ENCODE measurements around the gene ANOS1. TPM values are rescaled to one million over a fixed set of nuclear protein-coding genes. Genes with fewer than 3 reads are reported as not detected.

The ANOS1 gene
- total RNA-seq, 1 donor from 2014 or later: 45.7 TPM

DNA sequence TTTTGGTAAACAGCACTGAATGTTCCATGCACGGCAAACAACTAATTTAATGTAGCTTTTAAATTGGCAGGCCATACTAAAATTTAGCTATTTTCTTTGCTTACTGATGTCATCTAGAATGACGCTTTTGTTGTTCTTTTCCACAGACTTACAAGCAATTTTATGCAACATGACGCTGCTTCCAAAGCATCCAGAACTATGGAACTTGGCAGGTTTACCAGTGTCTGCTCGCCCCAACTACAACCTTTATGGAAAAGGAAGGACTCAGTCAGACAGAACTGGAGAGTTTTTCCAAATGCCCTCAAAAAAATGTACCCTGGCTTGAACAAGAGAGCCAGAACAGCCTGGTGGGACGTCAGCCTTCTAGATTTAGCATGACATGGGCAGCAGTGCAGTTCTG is 58.7 kb downstream of the ANOS1 start:
- H2AFZ ChIP-seq (replicated peaks): no peak overlapping the region
- peaks cover 60% of the 10 kb centered on the region for H3K4me1 Mint-ChIP-seq
- H4K20me1 ChIP-seq (ENCODE audit: low read depth): peaks cover 3% of the 10 kb centered on the region
- H3K27me3 Mint-ChIP-seq (ENCODE audit: insufficient read depth, low read depth): peaks cover 6% of the 10 kb centered on the region
- no peak overlapping the region for H3K9ac ChIP-seq
- H3K4me3 Mint-ChIP-seq: no peak overlapping the region
- peaks cover 4% of the 10 kb centered on the region for H3K36me3 Mint-ChIP-seq
- DNase-seq (ENCODE audit: low spot score): no peak
- TF ChIP-seq EZH2 (IDR thresholded peaks at IDR 0.05) (no peak), EZH2phosphoT487 (IDR thresholded peaks at IDR 0.05) (no peak)
- TF ChIP-seq, protein P1, sequence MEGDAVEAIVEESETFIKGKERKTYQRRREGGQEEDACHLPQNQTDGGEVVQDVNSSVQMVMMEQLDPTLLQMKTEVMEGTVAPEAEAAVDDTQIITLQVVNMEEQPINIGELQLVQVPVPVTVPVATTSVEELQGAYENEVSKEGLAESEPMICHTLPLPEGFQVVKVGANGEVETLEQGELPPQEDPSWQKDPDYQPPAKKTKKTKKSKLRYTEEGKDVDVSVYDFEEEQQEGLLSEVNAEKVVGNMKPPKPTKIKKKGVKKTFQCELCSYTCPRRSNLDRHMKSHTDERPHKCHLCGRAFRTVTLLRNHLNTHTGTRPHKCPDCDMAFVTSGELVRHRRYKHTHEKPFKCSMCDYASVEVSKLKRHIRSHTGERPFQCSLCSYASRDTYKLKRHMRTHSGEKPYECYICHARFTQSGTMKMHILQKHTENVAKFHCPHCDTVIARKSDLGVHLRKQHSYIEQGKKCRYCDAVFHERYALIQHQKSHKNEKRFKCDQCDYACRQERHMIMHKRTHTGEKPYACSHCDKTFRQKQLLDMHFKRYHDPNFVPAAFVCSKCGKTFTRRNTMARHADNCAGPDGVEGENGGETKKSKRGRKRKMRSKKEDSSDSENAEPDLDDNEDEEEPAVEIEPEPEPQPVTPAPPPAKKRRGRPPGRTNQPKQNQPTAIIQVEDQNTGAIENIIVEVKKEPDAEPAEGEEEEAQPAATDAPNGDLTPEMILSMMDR (IDR thresholded peaks at IDR 0.05): no peak
- no peaks in the 10 kb centered on the region for H3F3A ChIP-seq (ENCODE audit: low read depth)
- peaks cover 13% of the 10 kb centered on the region for H3K79me2 ChIP-seq (ENCODE audit: low read depth)
- H3K4me2 ChIP-seq: no peak overlapping the region
- H3K27ac ChIP-seq: no peak overlapping the region
- no peaks in the 10 kb centered on the region for H3K36me3 ChIP-seq
- H3K9me3 ChIP-seq (ENCODE audit: low read depth): no peaks in the 10 kb centered on the region
- H3K4me1 ChIP-seq: peaks cover 31% of the 10 kb centered on the region
- no peak overlapping the region for H3K4me3 ChIP-seq
- H3K9me3 Mint-ChIP-seq: peaks cover 6% of the 10 kb centered on the region
- no peaks in the 10 kb centered on the region for H3K27me3 ChIP-seq
- peak overlapping the region; percentile 26 for H3K27ac Mint-ChIP-seq

DNA sequence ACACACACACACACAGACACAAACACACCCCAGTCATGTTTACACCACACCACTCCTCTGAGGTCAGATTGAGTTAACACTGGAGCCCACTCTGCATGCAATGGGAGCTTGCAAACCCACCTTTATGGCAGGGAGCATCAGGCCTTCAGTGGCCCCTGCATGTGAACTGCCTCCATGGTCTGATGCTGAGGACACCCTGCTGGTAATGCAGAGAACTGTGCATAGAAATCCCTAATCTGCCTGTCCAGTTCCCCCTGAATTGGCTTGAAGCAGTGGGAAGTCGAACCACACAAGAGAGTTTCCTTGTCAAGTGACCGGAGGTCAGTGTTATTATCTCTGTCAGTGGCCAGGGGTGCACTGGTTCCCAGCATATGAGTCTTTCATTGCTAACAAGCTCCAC is 59.8 kb downstream of the ANOS1 start:
- peaks cover 6% of the 10 kb centered on the region for H3K27me3 Mint-ChIP-seq (ENCODE audit: insufficient read depth, low read depth)
- Histone ChIP-seq H3K4me3 (no peak overlapping the region), H2AFZ (replicated peaks) (no peak overlapping the region), H3K36me3 (no peaks in the 10 kb centered on the region), H3K4me1 (peaks cover 28% of the 10 kb centered on the region), H3K27ac (no peak overlapping the region), H3K4me2 (no peak overlapping the region), H3K27me3 (no peaks in the 10 kb centered on the region), H3K9ac (no peak overlapping the region), H3K9me3 (ENCODE audit: low read depth) (no peaks in the 10 kb centered on the region), H3F3A (ENCODE audit: low read depth) (no peaks in the 10 kb centered on the region), H4K20me1 (ENCODE audit: low read depth) (peaks cover 3% of the 10 kb centered on the region), H3K79me2 (ENCODE audit: low read depth) (peaks cover 19% of the 10 kb centered on the region)
- TF ChIP-seq, protein P1 (IDR thresholded peaks at IDR 0.05): peak; percentile 10
- TF ChIP-seq EZH2 (IDR thresholded peaks at IDR 0.05) (no peak), EZH2phosphoT487 (IDR thresholded peaks at IDR 0.05) (no peak)
- peaks cover 52% of the 10 kb centered on the region for H3K4me1 Mint-ChIP-seq
- DNase-seq (ENCODE audit: low spot score): peak; percentile 33
- peaks cover 6% of the 10 kb centered on the region for H3K9me3 Mint-ChIP-seq
- H3K36me3 Mint-ChIP-seq: peaks cover 4% of the 10 kb centered on the region
- H3K27ac Mint-ChIP-seq: no peak overlapping the region
- no peak overlapping the region for H3K4me3 Mint-ChIP-seq

DNA sequence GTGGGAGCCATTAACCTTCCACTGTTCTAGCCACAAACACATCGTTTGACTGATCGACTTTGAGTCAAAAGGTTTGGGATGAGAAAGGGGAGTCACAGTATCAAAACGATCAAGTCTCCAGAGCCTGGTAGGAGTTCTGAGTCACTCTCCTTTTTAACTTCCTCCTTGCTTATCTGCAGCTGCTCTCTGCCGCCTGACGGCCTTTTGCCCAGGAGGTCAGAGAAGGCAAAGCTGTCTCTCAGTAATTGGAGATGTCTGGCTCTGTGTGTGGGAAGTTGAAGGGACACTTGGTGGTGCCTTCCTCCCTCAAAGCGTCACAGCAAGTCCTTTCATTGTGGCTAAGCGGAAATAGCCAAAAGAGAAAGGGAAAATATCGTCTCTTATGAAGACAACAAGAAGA is 63.1 kb downstream of the ANOS1 start:
- H3K36me3 Mint-ChIP-seq: peaks cover 4% of the 10 kb centered on the region
- H3K27me3 ChIP-seq: no peaks in the 10 kb centered on the region
- peak overlapping the region; percentile 12 for H3K4me2 ChIP-seq
- H2AFZ ChIP-seq (replicated peaks): no peak overlapping the region
- no peak overlapping the region for H3K4me3 ChIP-seq
- peak; percentile 34 for DNase-seq (ENCODE audit: low spot score)
- H3K36me3 ChIP-seq: no peaks in the 10 kb centered on the region
- H3K4me3 Mint-ChIP-seq: no peak overlapping the region
- peaks cover 6% of the 10 kb centered on the region for H3K27me3 Mint-ChIP-seq (ENCODE audit: insufficient read depth, low read depth)
- no peak overlapping the region for H3K9ac ChIP-seq
- no peaks in the 10 kb centered on the region for H3K9me3 ChIP-seq (ENCODE audit: low read depth)
- H3K79me2 ChIP-seq (ENCODE audit: low read depth): peaks cover 23% of the 10 kb centered on the region
- H3K27ac Mint-ChIP-seq: no peak overlapping the region
- H3K4me1 Mint-ChIP-seq: peaks cover 31% of the 10 kb centered on the region
- TF ChIP-seq, protein P1 (IDR thresholded peaks at IDR 0.05): no peak
- no peak for TF ChIP-seq EZH2phosphoT487 (IDR thresholded peaks at IDR 0.05)
- no peak for TF ChIP-seq EZH2 (IDR thresholded peaks at IDR 0.05)
- H3F3A ChIP-seq (ENCODE audit: low read depth): no peaks in the 10 kb centered on the region
- H3K27ac ChIP-seq: no peak overlapping the region
- peaks cover 17% of the 10 kb centered on the region for H3K4me1 ChIP-seq
- peaks cover 8% of the 10 kb centered on the region for H3K9me3 Mint-ChIP-seq
- peaks cover 3% of the 10 kb centered on the region for H4K20me1 ChIP-seq (ENCODE audit: low read depth)

Data from neural progenitor cell (in vitro differentiated cells).